22Rv1 (cell line): ENCODE measurements around the gene QRICH2.
A peak's percentile ranks its signal among the peaks of the same experiment; 100 is the strongest.
"Not testable (repeated sequence)": the region's sequence is repeated elsewhere in the genome, so short reads cannot be mapped to it uniquely, and the experiment has no call there.

ENCODE experiments used
- H3K27ac ChIP-seq: fragments of 450-650 bp; 2 replicates; pipeline ENCODE4 v1.5.1; 2017
- CTCF ChIP-seq: fragments of 450-650 bp; IDR thresholded peaks from 2 replicates; pipeline ENCODE4 v1.5.1; 2017; ENCODE audit warnings: mild to moderate bottlenecking
- ZFX ChIP-seq: fragments of 450-650 bp; IDR thresholded peaks from 2 replicates; pipeline ENCODE4 v1.6.1; 2017; ENCODE audit warnings: antibody characterized with exemption, borderline replicate concordance

The QRICH2 gene

GRCh38 chr17:76262732-76263344 is 45.2 kb downstream of the QRICH2 start:
- H3K27ac ChIP-seq: peak overlapping the region; percentile 94
- no peak for TF ChIP-seq CTCF
- no peak for TF ChIP-seq ZFX

- H3K27ac ChIP-seq: peak overlapping the region; percentile 94
- TF ChIP-seq ZFX: no peak
- no peak for TF ChIP-seq CTCF
Measured at GRCh38 chr17:76261421-76262215, 46.5 kb downstream of the QRICH2 start.

- TF ChIP-seq CTCF (no peak), ZFX (no peak)
- H3K27ac ChIP-seq: peak overlapping the region; percentile 65; the same call in 1 of the 2 replicates
Measured at GRCh38 chr17:76260669-76261068, 47.4 kb downstream of the QRICH2 start.

GRCh38 chr17:76260220-76260619 is 47.9 kb downstream of the QRICH2 start:
- TF ChIP-seq CTCF (no peak), ZFX (no peak)
- peak overlapping the region; percentile 65; the same call in 1 of the 2 replicates for H3K27ac ChIP-seq

GRCh38 chr17:76256430-76257050 is 51.5 kb downstream of the QRICH2 start:
- H3K27ac ChIP-seq: not testable (repeated sequence)

GRCh38 chr17:76255801-76256429 is 52.2 kb downstream of the QRICH2 start:
- TF ChIP-seq ZFX (no peak), CTCF (no peak)
- H3K27ac ChIP-seq: no peak overlapping the region

- TF ChIP-seq CTCF (no peak), ZFX (no peak)
- no peak overlapping the region for H3K27ac ChIP-seq
Measured at GRCh38 chr17:76254275-76254674, 53.8 kb downstream of the QRICH2 start.
